Uterus (tissue), 2 donors: ENCODE measurements around the gene POC1B.

Source experiments
- CTCF ChIP-seq, 4 experiments: fragments of 200-600 bp in 2 of 4; fragments of 450-650 bp in 2 of 4; sonication (generic) in 2 of 4; IDR thresholded peaks; one replicate each; pipeline ENCODE4 v1.5.1; 2016 to 2019; ENCODE audit warnings: antibody characterized with exemption in 4 of 4, mild to moderate bottlenecking in 2 of 4, moderate library complexity in 1 of 4
- POLR2A ChIP-seq, 2 donors: fragments of 450-650 bp; IDR thresholded peaks; one replicate each; pipeline ENCODE4 v1.6.1; 2016; ENCODE audit warnings: antibody characterized with exemption in 2 of 2, mild to moderate bottlenecking in 1 of 2, moderate library complexity in 1 of 2

GRCh38 chr12:89521364-89522223, 4.3 kb downstream of the POC1B start:
- TF ChIP-seq CTCF (IDR thresholded peaks at IDR 0.05) (no peak), POLR2A (IDR thresholded peaks at IDR 0.05) (no peak)
